GM19035 (cell line): ENCODE data around the gene CLCN7.

Experiments used
- ATAC-seq: cut with Tn5 transposase; IDR thresholded peaks from one replicate; pipeline ENCODE4 v1.9.1; 2021; ENCODE audit not compliant: unreplicated experiment

Gene CLCN7, protein sequence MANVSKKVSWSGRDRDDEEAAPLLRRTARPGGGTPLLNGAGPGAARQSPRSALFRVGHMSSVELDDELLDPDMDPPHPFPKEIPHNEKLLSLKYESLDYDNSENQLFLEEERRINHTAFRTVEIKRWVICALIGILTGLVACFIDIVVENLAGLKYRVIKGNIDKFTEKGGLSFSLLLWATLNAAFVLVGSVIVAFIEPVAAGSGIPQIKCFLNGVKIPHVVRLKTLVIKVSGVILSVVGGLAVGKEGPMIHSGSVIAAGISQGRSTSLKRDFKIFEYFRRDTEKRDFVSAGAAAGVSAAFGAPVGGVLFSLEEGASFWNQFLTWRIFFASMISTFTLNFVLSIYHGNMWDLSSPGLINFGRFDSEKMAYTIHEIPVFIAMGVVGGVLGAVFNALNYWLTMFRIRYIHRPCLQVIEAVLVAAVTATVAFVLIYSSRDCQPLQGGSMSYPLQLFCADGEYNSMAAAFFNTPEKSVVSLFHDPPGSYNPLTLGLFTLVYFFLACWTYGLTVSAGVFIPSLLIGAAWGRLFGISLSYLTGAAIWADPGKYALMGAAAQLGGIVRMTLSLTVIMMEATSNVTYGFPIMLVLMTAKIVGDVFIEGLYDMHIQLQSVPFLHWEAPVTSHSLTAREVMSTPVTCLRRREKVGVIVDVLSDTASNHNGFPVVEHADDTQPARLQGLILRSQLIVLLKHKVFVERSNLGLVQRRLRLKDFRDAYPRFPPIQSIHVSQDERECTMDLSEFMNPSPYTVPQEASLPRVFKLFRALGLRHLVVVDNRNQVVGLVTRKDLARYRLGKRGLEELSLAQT

DNA sequence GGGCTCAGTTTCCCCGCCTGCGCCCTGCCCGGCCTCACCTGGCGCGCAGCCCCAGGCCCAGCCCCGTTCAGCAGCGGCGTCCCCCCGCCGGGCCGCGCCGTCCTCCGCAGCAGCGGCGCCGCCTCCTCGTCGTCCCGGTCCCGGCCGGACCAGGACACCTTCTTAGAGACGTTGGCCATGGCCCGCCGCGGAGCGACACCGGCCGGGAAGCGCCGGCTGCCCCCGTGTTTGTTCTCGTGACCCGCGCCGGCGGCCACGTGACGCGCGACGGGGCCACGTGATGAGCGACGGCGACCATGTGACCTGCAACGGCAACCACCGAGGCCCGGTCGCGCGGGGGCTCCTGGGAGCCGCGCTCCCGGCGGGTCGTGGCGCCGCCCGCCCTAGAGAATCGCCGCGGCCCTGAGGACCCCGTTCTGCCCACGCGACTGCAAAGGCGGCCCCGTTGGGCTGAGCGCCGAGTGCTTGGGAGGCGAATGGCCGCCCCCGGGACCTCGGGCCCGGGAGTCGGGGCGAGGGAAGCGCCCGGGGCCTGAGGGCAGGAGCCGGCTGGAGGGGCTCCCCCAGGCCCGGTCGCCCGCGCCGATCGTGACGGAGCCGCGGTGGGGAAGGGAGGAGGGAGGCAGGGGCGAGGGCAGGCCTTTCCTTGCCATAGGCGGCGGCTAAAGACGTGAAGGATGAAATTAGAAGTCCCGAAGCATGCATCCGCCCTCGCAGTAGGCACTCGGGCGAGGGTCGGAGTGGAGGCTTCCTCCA lies at the start of gene CLCN7:
TSS of gene CLCN7 (minus strand) at position 233 of the 756 bp plus-strand sequence. CDS start at position 179, 54 bp downstream.
- peak; percentile 86 for ATAC-seq

DNA sequence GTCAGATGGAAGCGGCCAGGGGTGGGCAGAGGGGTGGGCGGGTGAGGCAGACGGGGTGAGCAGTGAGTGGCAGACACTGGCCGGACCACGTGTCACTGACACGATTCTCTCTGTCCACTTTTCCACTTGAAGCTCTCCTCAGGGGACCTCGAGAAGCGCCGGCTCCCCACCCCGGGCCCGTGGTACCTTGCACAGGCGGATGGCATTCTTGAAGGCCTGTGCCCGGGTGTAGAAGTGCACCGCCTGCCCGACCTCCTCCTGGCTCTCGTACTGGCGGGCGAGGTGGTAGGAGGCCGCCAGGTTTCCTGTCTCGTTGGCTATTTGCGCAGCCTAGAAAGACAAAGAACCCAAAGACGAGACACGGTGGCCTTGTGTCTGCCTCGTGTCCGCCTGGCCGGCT lies 49.5 kb upstream of the CLCN7 start:
- no peak for ATAC-seq

DNA sequence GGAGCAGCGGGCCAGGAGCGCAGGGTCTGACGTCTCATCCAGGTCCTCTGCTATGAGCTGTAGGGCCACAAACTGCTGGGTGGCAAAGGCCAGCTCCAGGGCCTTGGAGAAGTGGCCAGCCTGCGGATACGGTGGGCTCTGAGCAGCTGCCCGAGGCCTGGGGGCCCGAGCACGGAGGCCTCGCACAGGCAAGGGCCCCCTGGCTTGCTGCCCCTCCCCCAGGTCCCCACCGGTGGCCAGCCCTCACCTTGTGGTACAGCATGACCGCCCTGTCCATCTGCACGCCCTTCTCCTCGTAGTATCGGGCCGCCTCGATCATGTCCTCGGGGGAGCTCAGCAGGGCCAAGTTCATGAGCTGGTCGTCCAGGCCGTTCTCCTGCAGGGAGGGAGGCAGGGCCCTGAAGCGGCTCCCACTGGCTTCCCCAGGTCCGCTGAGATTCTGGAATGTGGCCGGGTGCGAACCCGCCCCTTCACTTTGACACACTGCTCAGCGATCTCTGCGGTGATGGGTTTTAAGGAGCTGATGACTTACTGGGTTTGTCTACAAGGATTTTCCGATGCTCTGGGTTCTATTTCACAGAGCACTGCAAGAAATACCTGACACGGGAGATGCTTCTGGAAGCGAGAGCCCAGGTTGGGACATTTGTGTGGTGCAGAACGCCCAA lies 48.9 kb upstream of the CLCN7 start:
- no peak for ATAC-seq

DNA sequence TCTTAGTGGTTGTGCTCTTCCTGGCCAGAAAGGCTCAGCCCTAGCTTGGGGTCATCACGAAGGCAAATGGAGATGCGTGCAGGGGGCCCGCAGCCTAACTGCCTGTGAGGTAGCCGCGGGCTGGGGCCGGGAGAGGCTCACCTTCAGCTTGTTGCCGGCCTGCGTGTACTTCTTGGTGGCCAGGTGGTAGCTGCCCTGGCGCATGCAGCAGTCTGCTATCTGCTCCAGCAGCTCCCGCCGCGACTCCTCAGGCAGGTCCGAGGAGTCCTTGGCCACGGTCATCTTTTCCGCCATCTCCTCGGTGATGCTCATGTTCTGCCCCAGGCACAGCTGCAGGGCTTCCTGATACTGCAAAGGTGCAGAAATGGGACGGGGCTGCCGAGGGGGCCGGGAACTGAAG lies 45.6 kb upstream of the CLCN7 start:
- ATAC-seq = no peak

DNA sequence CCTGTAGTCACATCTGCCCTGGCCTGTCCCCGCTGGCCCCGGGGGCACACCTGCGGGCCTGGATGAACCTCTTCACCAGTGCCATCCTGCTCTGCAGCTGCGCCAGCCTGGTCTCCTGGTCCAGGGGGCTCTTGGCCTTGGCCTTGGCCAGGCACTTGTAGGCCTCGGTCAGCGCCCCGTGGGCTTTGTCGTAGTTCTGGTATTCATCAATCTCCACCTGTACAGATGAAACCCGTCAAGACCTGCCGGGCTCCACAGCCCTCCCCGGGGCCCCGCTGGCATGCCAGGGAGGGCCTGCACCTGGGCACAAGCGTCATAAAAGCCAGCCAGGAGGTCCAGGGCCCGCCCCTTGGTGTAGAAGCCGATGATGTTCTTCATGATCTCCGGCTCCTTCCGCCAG lies 45.0 kb upstream of the CLCN7 start:
- no peak for ATAC-seq

GRCh38 chr16:1518626-1519135 lies 43.9 kb upstream of the CLCN7 start:
- ATAC-seq = no peak

DNA sequence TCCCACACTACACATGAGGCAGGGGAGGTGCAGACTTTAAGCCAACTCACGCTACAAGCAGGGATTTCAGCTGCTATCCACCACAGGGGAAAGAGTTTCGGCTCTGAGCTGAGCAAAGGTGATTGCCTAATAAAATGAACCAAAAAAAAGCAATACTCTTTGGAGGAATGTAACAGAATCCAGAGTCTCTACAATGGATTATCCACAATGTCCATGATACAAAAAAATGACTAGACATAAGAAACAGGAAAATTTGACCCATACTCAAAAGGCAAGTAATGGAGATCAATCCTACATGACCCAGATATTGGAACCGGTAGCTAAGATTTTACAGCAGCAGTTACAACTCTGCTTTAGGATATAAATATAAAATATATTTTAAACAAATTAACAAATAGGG lies 39.7 kb upstream of the CLCN7 start:
- ATAC-seq = no peak

DNA sequence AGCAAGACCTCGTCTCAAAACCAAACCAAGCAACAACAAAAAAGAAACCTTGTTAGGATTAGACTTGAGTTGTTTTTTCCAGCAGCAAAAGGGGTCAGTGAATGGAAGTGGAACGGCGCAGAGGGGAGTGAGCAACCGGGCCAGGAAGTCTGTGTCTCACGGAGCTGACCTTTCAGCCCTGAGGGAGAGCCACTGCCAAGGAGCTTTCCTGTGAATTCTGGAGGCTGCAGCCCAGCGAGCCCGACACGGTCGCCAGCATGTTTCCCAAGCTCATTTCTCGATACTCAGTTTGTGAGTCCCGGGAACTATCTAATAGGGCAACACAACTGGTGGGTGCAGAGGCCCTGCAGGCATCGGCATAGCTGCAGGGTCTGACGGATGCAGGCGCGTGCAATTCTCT lies 37.9 kb upstream of the CLCN7 start:
- ATAC-seq = no peak

GRCh38 chr16:1511662-1512569 lies 37.1 kb upstream of the CLCN7 start:
- no peak for ATAC-seq

DNA sequence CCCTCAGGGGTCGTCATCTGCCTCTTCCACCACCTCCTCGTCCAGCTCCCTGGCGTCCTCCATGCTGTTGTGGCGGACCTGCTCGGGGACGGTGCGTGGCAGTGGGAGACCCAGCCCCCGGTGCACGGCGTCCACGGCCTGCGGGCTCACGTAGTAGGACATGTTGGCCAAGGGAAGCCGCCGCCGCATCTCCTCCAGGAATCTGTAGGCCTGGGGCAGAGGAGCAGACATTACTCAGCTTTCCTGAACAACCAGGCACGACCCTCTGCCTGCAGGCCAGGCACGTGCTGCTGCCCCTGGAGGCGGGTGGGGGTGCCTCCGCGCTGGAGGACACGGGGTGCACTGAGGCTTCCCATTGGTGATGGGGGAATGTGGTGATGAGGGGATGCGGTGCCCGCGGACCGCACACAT lies 36.1 kb upstream of the CLCN7 start:
- ATAC-seq = no peak

GRCh38 chr16:1510272-1510671 lies 35.4 kb upstream of the CLCN7 start:
- no peak for ATAC-seq

GRCh38 chr16:1509307-1510221 lies 34.7 kb upstream of the CLCN7 start:
- ATAC-seq = no peak

GRCh38 chr16:1508494-1509187 lies 33.8 kb upstream of the CLCN7 start:
- ATAC-seq = no peak

- no peak for ATAC-seq
These were observed 31.8 kb upstream of the CLCN7 start for GRCh38 chr16:1506494-1507213.

DNA sequence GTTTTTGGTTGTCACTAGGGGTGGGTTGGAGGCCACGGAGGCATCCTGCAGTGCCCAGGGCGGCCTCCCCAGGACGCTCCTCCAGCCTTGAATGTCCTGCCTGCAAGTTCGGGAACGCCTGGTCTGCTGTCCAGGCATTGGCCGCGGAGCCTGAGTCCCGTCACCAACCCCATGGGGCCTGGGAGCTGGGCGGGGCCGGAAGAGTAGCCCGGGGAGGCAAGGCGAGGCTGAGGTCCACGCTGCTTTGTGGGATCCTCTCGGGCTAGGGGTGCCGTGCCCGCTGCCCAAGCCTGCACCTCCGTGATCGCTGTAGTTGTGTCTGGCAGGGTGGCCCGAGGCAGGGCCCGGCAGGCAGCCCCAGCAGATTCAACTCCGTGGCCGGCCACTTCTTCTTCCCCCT lies 31.1 kb upstream of the CLCN7 start:
- no peak for ATAC-seq

GRCh38 chr16:1505073-1505844 lies 30.4 kb upstream of the CLCN7 start:
- no peak for ATAC-seq
